T-helper 1 cell treated with Interleukin-12 subunit alpha and Interleukin-12 subunit beta and Interleukin-4 antibody, amounts not matched to agents 30 μg/mL and 1 μg/mL, for 36 hours (primary cell): ENCODE measurements around the gene TMEM218.
A peak's percentile ranks its signal among the peaks of the same experiment; 100 is the strongest.
"Not testable (repeated sequence)": the region's sequence is repeated elsewhere in the genome, so short reads cannot be mapped to it uniquely, and the experiment has no call there.

Experiments
- H3K27ac Mint-ChIP-seq: one replicate; pipeline ENCODE4 v1.8.0; 2021; ENCODE audit warnings: mild to moderate bottlenecking, mixed read lengths
- H3K27me3 Mint-ChIP-seq: one replicate; pipeline ENCODE4 v1.8.0; 2021; ENCODE audit warnings: low read depth, mixed read lengths
- H3K36me3 Mint-ChIP-seq: one replicate; pipeline ENCODE4 v1.8.0; 2021; ENCODE audit warnings: low read depth, mixed read lengths
- H3K4me1 Mint-ChIP-seq: one replicate; pipeline ENCODE4 v1.8.0; 2021; ENCODE audit warnings: low read depth, mixed read lengths
- H3K4me3 Mint-ChIP-seq: one replicate; pipeline ENCODE4 v1.8.0; 2021; ENCODE audit warnings: mild to moderate bottlenecking, moderate library complexity, mixed read lengths
- H3K9me3 Mint-ChIP-seq: one replicate; pipeline ENCODE4 v1.8.0; 2021; ENCODE audit warnings: mixed read lengths

TMEM218 gene

DNA sequence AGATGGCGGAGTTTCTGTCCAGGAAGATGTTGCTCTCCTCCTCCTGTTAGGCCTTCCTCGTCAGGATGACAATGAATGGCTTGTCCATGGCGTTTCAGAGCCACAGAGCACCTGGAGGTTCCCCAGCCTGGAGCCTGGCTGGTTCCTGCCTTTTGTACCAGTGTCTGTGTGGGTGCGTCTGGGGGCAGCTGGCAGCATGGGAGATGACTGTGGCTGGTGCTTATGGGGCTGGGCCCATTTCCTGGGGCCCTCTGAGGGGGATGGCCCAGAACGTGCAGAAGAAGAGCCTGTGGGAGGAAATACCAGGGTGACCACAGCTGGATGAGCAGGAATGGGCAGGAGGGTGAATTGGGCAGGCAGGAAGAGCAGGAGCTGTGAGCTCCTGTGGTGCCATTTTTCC is 41.6 kb downstream of the TMEM218 start:
- Mint-ChIP-seq H3K36me3 (no peaks in the 10 kb centered on the region), H3K4me3 (no peak overlapping the region), H3K27me3 (peaks cover 30% of the 10 kb centered on the region), H3K27ac (no peak overlapping the region), H3K9me3 (no peaks in the 10 kb centered on the region), H3K4me1 (peaks cover 9% of the 10 kb centered on the region)

DNA sequence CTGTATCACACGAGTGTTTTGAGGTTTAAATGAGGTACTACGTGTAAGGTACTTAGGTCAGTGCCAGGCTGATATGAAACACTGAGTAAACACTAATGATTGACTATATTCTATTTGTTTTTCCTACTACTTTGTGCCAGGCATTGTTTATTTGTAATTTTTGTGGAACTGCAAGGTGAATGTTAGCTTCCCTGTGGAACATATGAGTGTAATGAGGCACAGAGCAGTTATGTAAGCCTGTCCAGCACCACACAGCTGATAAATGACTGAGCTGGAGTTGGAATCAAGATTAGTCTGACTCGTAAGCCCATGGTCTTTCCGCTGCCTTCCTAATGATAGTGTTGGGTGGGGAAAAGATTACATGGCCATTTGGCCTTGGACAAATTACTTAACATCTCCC is 42.4 kb downstream of the TMEM218 start:
- no peaks in the 10 kb centered on the region for H3K9me3 Mint-ChIP-seq
- no peaks in the 10 kb centered on the region for H3K36me3 Mint-ChIP-seq
- peaks cover 9% of the 10 kb centered on the region for H3K4me1 Mint-ChIP-seq
- no peak overlapping the region for H3K4me3 Mint-ChIP-seq
- H3K27me3 Mint-ChIP-seq = peaks cover 38% of the 10 kb centered on the region
- no peak overlapping the region for H3K27ac Mint-ChIP-seq

GRCh38 chr11:125068368-125068767 is 43.1 kb downstream of the TMEM218 start:
- H3K4me1 Mint-ChIP-seq = peaks cover 9% of the 10 kb centered on the region
- H3K27ac Mint-ChIP-seq = no peak overlapping the region
- no peaks in the 10 kb centered on the region for H3K9me3 Mint-ChIP-seq
- no peaks in the 10 kb centered on the region for H3K36me3 Mint-ChIP-seq
- H3K4me3 Mint-ChIP-seq = no peak overlapping the region
- peaks cover 44% of the 10 kb centered on the region for H3K27me3 Mint-ChIP-seq

DNA sequence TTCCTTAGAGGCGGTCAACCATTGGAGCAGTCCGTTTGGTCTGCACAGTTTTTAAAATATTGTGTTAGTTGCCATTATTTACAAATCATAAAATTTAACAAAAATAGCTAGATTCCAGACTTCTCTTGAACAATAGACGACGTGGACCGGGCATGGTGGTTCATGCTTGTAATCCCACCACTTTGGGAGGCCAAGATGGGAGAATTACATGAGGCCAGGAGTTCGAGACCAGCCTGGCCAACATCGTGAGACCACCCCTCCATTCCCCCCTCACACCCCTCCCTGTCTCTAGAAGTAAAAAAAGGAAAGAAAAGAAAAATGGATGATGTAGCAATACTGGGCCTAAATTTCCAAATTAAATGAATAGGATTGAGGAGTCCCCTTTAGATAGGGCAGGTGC is 47.4 kb downstream of the TMEM218 start:
- Mint-ChIP-seq H3K27ac (no peak overlapping the region), H3K4me3 (no peak overlapping the region)

GRCh38 chr11:125063429-125064043 is 47.9 kb downstream of the TMEM218 start:
- peaks cover 2% of the 10 kb centered on the region for H3K4me1 Mint-ChIP-seq
- peaks cover 72% of the 10 kb centered on the region for H3K27me3 Mint-ChIP-seq
- H3K9me3 Mint-ChIP-seq = no peaks in the 10 kb centered on the region
- no peak overlapping the region for H3K27ac Mint-ChIP-seq
- H3K36me3 Mint-ChIP-seq = no peaks in the 10 kb centered on the region
- peak overlapping the region; percentile 28 for H3K4me3 Mint-ChIP-seq

More for the DNA sequence above, 47.4 kb downstream of the TMEM218 start:
- Mint-ChIP-seq H3K27me3 (peaks cover 73% of the 10 kb centered on the region), H3K9me3 (no peaks in the 10 kb centered on the region), H3K36me3 (no peaks in the 10 kb centered on the region), H3K4me1 (peaks cover 2% of the 10 kb centered on the region)

DNA sequence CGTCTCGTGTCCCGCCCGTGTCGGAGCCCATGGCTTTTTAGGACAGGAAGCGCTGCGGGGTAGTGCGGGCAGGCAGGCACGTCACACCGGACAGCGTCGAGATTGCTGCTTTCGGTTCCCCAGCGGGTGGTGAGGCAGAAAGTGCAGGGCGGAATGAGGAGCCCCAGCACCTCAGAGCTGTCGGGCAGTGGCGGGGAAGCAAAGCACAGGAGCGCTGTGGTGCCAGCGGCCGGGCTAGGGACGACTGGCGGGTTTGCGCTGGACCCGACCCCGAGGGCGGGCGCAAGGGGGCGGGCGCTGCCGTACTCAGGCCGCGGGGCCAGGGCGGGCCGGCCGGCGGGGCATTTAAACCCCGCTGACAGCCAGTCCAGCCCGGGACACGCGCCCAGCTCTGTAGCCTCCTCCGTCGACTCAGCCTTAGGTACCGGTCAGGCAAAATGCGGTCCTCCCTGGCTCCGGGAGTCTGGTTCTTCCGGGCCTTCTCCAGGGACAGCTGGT is 48.4 kb downstream of the TMEM218 start, which contains the start of gene SLC37A2:
Gene SLC37A2 (plus strand): TSS at position 375 of the 498 bp plus-strand sequence. CDS start 63 bp downstream, at position 438.
- no peaks in the 10 kb centered on the region for H3K9me3 Mint-ChIP-seq
- no peaks in the 10 kb centered on the region for H3K36me3 Mint-ChIP-seq
- peaks cover 72% of the 10 kb centered on the region for H3K27me3 Mint-ChIP-seq
- peak within 1 kb of the TSS; percentile 76 for H3K4me3 Mint-ChIP-seq
- peak within 1 kb of the TSS; percentile 37 for H3K27ac Mint-ChIP-seq
- H3K4me1 Mint-ChIP-seq = peaks cover 2% of the 10 kb centered on the region

DNA sequence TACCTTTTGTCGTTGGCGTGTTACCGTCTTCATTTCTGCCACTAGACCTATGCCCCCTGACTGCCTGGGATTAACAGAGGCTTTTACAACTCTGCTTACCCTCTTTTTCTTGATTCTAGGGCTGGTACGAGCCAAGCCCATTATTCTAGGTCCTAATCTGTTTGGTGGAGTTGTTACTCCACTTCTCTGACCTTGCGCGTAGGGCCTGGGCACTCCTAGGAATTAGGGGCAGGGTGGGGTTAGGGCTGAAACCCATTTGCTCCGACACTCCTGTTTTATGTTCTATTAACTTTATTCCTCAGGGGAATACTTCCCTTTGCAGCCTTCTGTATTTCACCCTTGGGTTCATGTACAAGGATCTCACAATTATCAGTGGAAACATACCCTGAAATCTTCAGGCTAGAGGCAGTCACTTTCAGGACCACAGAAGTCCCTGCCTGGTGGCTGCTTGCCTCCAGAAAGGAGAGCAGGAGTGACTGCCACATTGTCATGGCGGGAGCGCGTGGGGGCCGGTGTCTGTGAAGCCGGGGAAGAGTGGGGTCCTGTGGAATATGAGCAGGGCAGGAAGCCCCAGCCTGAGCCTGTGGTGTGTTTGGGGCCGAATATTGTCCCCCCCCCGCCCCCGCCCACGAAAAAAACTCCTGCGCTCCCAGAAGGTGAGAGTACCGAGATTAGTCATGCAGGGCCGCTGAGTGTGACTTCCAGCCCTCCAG is 49.1 kb downstream of the TMEM218 start:
- Mint-ChIP-seq H3K4me1 (peaks cover 2% of the 10 kb centered on the region), H3K27me3 (peaks cover 67% of the 10 kb centered on the region), H3K27ac (no peak overlapping the region), H3K4me3 (peak overlapping the region; percentile 76), H3K36me3 (no peaks in the 10 kb centered on the region), H3K9me3 (no peaks in the 10 kb centered on the region)

DNA sequence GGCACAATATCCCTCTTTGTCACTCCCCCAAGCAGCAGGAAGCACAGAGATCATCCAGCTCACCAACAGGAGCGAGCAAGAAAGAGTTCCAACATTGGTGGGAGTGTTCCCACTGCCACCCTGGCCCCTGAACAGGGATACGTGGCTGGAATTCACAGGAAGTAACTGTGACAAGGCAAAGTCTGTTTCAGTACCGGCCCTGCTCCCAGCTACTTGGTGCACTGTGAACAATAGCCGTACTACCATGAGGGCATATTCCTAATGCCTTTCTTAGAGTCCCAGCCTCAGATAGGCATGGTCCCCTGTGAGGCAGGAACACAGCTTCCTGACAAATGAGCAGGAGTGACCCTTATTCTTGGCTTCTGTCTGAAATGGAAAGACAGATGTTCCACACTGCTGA is 50.1 kb downstream of the TMEM218 start:
- H3K36me3 Mint-ChIP-seq = no peaks in the 10 kb centered on the region
- H3K4me1 Mint-ChIP-seq = peaks cover 2% of the 10 kb centered on the region
- H3K27ac Mint-ChIP-seq = no peak overlapping the region
- peaks cover 61% of the 10 kb centered on the region for H3K27me3 Mint-ChIP-seq
- H3K4me3 Mint-ChIP-seq = no peak overlapping the region
- no peaks in the 10 kb centered on the region for H3K9me3 Mint-ChIP-seq

- Mint-ChIP-seq H3K4me1 (peaks cover 6% of the 10 kb centered on the region), H3K27ac (no peak overlapping the region), H3K4me3 (no peak overlapping the region), H3K27me3 (peaks cover 32% of the 10 kb centered on the region), H3K36me3 (no peaks in the 10 kb centered on the region), H3K9me3 (no peaks in the 10 kb centered on the region)
Measured at GRCh38 chr11:125057693-125058016, 53.8 kb downstream of the TMEM218 start.

- Mint-ChIP-seq H3K4me1 (peaks cover 6% of the 10 kb centered on the region), H3K27me3 (peaks cover 27% of the 10 kb centered on the region), H3K4me3 (no peak overlapping the region), H3K27ac (no peak overlapping the region), H3K36me3 (no peaks in the 10 kb centered on the region), H3K9me3 (no peaks in the 10 kb centered on the region)
Measured at GRCh38 chr11:125056931-125057692, 54.3 kb downstream of the TMEM218 start.

DNA sequence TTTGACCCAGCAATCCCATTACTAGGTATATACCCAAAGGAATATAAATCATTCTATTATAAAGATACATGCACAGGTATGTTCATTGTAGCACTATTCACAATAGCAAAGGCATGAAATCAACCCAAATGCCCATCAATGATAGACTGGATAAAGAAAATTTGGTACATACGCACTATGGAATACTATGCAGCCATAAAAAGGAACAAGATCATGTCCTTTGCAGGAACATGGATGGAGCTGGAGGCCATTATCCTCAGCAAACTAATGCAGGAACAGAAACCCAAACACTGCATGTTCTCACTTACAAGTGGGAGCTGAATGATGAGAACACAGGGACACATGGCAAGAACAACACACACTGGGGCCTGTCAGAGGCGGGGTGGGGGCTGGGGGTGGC is 55.3 kb downstream of the TMEM218 start:
- H3K36me3 Mint-ChIP-seq, H3K4me1 Mint-ChIP-seq, H3K9me3 Mint-ChIP-seq: not testable (repeated sequence)

GRCh38 chr11:125055107-125055715 is 56.2 kb downstream of the TMEM218 start:
- Mint-ChIP-seq H3K4me3 (no peak overlapping the region), H3K9me3 (no peaks in the 10 kb centered on the region), H3K27ac (no peak overlapping the region), H3K27me3 (peaks cover 14% of the 10 kb centered on the region), H3K36me3 (no peaks in the 10 kb centered on the region), H3K4me1 (peaks cover 6% of the 10 kb centered on the region)

More for the DNA sequence above, 55.3 kb downstream of the TMEM218 start:
- peaks cover 19% of the 10 kb centered on the region for H3K27me3 Mint-ChIP-seq
- not testable (repeated sequence) for H3K27ac Mint-ChIP-seq, H3K4me3 Mint-ChIP-seq

DNA sequence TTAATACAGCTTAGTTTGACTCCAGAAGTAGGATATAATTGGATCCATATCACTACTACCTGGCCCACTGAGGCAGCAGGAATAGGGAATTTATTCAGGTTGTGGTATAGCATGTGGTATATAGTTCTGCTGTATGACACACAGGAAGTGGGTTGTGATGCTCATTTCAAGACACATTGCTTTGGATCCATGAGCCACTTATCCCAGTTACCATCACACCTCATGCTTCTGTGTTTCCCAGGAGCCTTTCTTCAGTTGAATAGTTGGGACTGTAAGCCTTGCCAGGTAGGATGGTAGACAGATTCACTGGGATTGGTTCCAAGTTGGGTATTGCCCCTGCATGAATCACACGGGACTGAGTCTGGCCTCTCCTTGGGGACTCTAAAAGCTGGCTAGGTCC is 58.3 kb downstream of the TMEM218 start:
- H3K27me3 Mint-ChIP-seq = peaks cover 7% of the 10 kb centered on the region
- H3K4me1 Mint-ChIP-seq = peaks cover 6% of the 10 kb centered on the region
- no peaks in the 10 kb centered on the region for H3K9me3 Mint-ChIP-seq
- H3K27ac Mint-ChIP-seq = no peak overlapping the region
- no peaks in the 10 kb centered on the region for H3K36me3 Mint-ChIP-seq
- H3K4me3 Mint-ChIP-seq = no peak overlapping the region

DNA sequence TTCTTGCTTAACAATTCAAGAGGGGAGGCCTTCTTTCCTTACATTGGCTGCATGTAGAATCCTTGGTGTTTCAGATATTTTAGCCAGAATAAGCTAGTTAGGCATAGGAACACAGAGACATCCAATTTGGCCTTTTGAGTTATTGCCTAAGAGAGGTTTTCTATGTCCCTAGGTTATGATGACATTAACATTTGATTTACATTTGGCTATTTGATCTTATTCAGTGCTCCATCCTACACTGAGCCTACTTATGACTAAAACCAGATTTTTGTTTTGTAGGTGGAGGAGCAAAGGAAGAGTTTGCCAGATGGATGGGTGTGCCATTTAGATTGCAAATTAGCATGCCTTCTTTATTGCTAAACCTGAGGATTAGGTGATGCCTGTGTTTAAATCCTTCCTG is 59.4 kb downstream of the TMEM218 start:
- no peaks in the 10 kb centered on the region for H3K9me3 Mint-ChIP-seq
- H3K27ac Mint-ChIP-seq = no peak overlapping the region
- H3K36me3 Mint-ChIP-seq = no peaks in the 10 kb centered on the region
- no peak overlapping the region for H3K4me3 Mint-ChIP-seq
- peaks cover 6% of the 10 kb centered on the region for H3K4me1 Mint-ChIP-seq
- peaks cover 7% of the 10 kb centered on the region for H3K27me3 Mint-ChIP-seq
